B cell (primary cell): ENCODE results near the gene SPIRE1. TPM values are rescaled to one million over a fixed set of nuclear protein-coding genes. Genes with fewer than 3 reads are reported as not detected.

ENCODE experiments used
- ATAC-seq: fragments of 200-7000 bp; cut with Tn5 transposase; one replicate; pipeline ENCODE4 v1.10.0; 2021; ENCODE audit warnings: low read depth, mild to moderate bottlenecking, moderate number of reproducible peaks, moderate library complexity
- CTCF ChIA-PET: fragments of 350-600 bp; sonication (Branson Sonifier 250); formaldehyde crosslinking; loops from one replicate; lab custom pipeline; 2021; ENCODE audit warnings: antibody characterized with exemption, inconsistent platforms; lab: Charles Lee
- POLR2A ChIA-PET: fragments of 350-600 bp; sonication (Branson Sonifier 250); formaldehyde crosslinking; loops from one replicate; lab custom pipeline; 2021; ENCODE audit warnings: antibody characterized with exemption; lab: Charles Lee
- DNase-seq: peaks from one replicate; pipeline ENCODE4 v3.0.0; 2013
- H2AFZ ChIP-seq: 2 replicates; pipeline ENCODE4 v1.6.1; 2012; ENCODE audit warnings: mild to moderate bottlenecking, low read depth, low read length; ENCODE audit not compliant: insufficient read depth, poor library complexity, severe bottlenecking
- H3K27ac ChIP-seq, 2 donors: 1 replicate in 1 of 2; 2 replicates in 1 of 2; pipeline ENCODE4 v1.5.1; 2012 to 2013; ENCODE audit warnings: low read length in 2 of 2, mild to moderate bottlenecking in 2 of 2, moderate library complexity in 1 of 2
- H3K27me3 ChIP-seq, 4 experiments: fragments of 200-600 bp in 1 of 4; sonication (generic) in 1 of 4; replicated peaks in 1 of 4; 1 replicate in 2 of 4; 2 replicates in 2 of 4; pipeline versions ENCODE4 v1.6.1 to v1.7.0; 2013 to 2016; ENCODE audit warnings: low read length in 3 of 4, mild to moderate bottlenecking in 2 of 4, mixed read lengths in 1 of 4, moderate library complexity in 1 of 4; ENCODE audit not compliant: insufficient read depth in 4 of 4, control insufficient read depth in 3 of 4; ENCODE audit errors: control extremely low read depth in 1 of 4
- H3K36me3 ChIP-seq, 2 experiments: replicated peaks in 1 of 2; 1 replicate in 1 of 2; 2 replicates in 1 of 2; pipeline versions ENCODE4 v1.6.1 to v1.7.1; 2013; ENCODE audit warnings: low read length in 1 of 2; ENCODE audit not compliant: insufficient read depth in 2 of 2, control insufficient read depth in 1 of 2; ENCODE audit errors: control extremely low read depth in 1 of 2, extremely low read depth in 1 of 2
- H3K4me1 ChIP-seq, 2 donors: fragments of 200-600 bp in 1 of 2; sonication (generic) in 1 of 2; 1 replicate in 1 of 2; 2 replicates in 1 of 2; pipeline versions ENCODE4 v1.5.1 to v1.6.1; 2013 to 2017; ENCODE audit warnings: low read length in 2 of 2; ENCODE audit not compliant: control insufficient read depth in 2 of 2, insufficient read depth in 2 of 2
- H3K4me2 ChIP-seq: replicated peaks from 2 replicates; pipeline ENCODE3; 2012; ENCODE audit warnings: mild to moderate bottlenecking, low read depth, low read length; ENCODE audit not compliant: poor library complexity, severe bottlenecking
- H3K4me3 ChIP-seq, 5 experiments: fragments of 200-600 bp in 1 of 5; sonication (generic) in 1 of 5; 1 replicate in 3 of 5; 2 replicates in 2 of 5; pipeline versions ENCODE4 v1.5.1 to v1.7.0; 2011 to 2016; ENCODE audit warnings: low read length in 4 of 5, mild to moderate bottlenecking in 4 of 5, low read depth in 2 of 5, control low read depth in 1 of 5, moderate library complexity in 1 of 5; ENCODE audit not compliant: insufficient read depth in 1 of 5; ENCODE audit errors: control extremely low read depth in 1 of 5, extremely low read depth in 1 of 5
- H3K79me2 ChIP-seq: fragments of 200-600 bp; sonication (generic); one replicate; pipeline ENCODE4 v1.6.0; 2016; ENCODE audit warnings: low read length; ENCODE audit not compliant: control insufficient read depth, insufficient read depth
- H3K9ac ChIP-seq: fragments of 200-600 bp; sonication (generic); 2 replicates; pipeline ENCODE4 v1.6.1; 2017; ENCODE audit warnings: mild to moderate bottlenecking, low read length, moderate library complexity
- H3K9me3 ChIP-seq, 3 donors: one replicate each; pipeline versions ENCODE4 v1.6.1 to v1.7.1; 2013; ENCODE audit warnings: low read length in 2 of 3; ENCODE audit not compliant: control insufficient read depth in 2 of 3, insufficient read depth in 1 of 3; ENCODE audit errors: control extremely low read depth in 1 of 3
- H4K20me1 ChIP-seq: 2 replicates; pipeline ENCODE4 v1.6.0; 2012; ENCODE audit warnings: mild to moderate bottlenecking, low read length; ENCODE audit not compliant: insufficient read depth, control insufficient read depth, poor library complexity, severe bottlenecking
- H3K27ac Mint-ChIP-seq: one replicate; pipeline ENCODE4 v1.8.0; 2021; ENCODE audit warnings: mixed read lengths
- H3K27me3 Mint-ChIP-seq: one replicate; pipeline ENCODE4 v1.8.0; 2021; ENCODE audit warnings: mixed read lengths
- H3K4me1 Mint-ChIP-seq: one replicate; pipeline ENCODE4 v1.8.0; 2021; ENCODE audit warnings: mixed read lengths
- H3K4me3 Mint-ChIP-seq: one replicate; pipeline ENCODE4 v1.8.0; 2021; ENCODE audit warnings: mixed read lengths
- H3K9me3 Mint-ChIP-seq: one replicate; pipeline ENCODE4 v1.8.0; 2022; ENCODE audit warnings: mixed read lengths; ENCODE audit not compliant: insufficient read depth
- EZH2 ChIP-seq: IDR thresholded peaks from 2 replicates; pipeline ENCODE4 v1.6.1; 2012; ENCODE audit warnings: borderline replicate concordance, low read depth, mild to moderate bottlenecking, moderate library complexity, low read length; ENCODE audit not compliant: insufficient read depth, poor library complexity, severe bottlenecking
- WGBS: methylation state at CpG from one replicate; pipeline ENCODE4 v1.1.5; 2013; ENCODE audit warnings: missing lambda C conversion rate; ENCODE audit not compliant: insufficient coverage; 5-methylcytosine and 5-hydroxymethylcytosine counted together
- intact Hi-C: fragments of 100-400 bp; cut with micrococcal nuclease; formaldehyde crosslinking; loops from one replicate; pipeline ENCODE4 v1.10.0; 2022
- polyA plus RNA-seq: library from polyadenylated mRNA; depleted of rRNA; stranded (reverse); fragments of >200 nt; gene quantifications from 2 replicates; pipeline ENCODE4 v1.2.3, GENCODE V29; 2012
- total RNA-seq, 2 donors: library from RNA; stranded (reverse); fragments of 120-200 nt in 1 of 2; gene quantifications; 1 replicate in 1 of 2; 2 replicates in 1 of 2; pipeline versions ENCODE4 v1.2.3 to v1.2.4, GENCODE V29; 2013 to 2022
- TF ChIP-seq, protein P1 (sequence below): fragments of 200-600 bp; IDR thresholded peaks from one replicate; pipeline ENCODE4 v1.8.0; 2022; ENCODE audit warnings: antibody characterized with exemption, mild to moderate bottlenecking

SPIRE1 gene
- total and polyA plus RNA-seq, 2 donors (not counting 1 experiment from before 2014, with no cell fraction given), result 0.22 to 4.0 TPM

DNA sequence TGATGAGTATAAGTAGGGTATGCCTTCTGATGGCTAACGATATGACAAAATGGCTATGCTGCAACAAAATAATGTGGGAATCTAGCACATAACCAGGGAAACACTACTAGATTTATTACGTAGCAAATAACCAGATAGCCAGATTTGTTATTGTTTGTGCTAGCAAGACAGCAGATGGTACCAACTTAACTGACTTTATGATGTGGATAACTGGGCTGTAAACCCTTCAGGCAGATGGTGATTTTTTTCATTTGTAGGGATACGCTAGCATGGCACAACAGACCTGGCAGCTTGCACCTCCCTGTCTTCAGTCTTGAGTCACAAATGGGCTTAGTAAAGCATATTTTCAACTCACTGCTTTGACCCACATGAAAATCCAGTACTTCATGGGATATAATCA is 201.5 kb downstream of the SPIRE1 start:
- Mint-ChIP-seq H3K4me1 (no peaks in the 10 kb centered on the region), H3K9me3 (no peaks in the 10 kb centered on the region), H3K27ac (no peak overlapping the region), H3K27me3 (no peaks in the 10 kb centered on the region), H3K4me3 (no peak overlapping the region)
- ChIA-PET POLR2A (no interaction called here), CTCF (no interaction called here)
- no peak overlapping the region for H3K4me2 ChIP-seq
- H4K20me1 ChIP-seq, result no peaks in the 10 kb centered on the region
- H3K4me1 ChIP-seq, result no peaks in the 10 kb centered on the region
- H3K9ac ChIP-seq, result no peak overlapping the region
- peaks cover 0 to 2% (median 0%) of the 10 kb centered on the region in 4 experiments for H3K27me3 ChIP-seq
- H3K9me3 ChIP-seq, result no peaks in the 10 kb centered on the region
- WGBS, result 100% methylated on average over 1 of the region's 3 CpGs
- TF ChIP-seq, protein P1, sequence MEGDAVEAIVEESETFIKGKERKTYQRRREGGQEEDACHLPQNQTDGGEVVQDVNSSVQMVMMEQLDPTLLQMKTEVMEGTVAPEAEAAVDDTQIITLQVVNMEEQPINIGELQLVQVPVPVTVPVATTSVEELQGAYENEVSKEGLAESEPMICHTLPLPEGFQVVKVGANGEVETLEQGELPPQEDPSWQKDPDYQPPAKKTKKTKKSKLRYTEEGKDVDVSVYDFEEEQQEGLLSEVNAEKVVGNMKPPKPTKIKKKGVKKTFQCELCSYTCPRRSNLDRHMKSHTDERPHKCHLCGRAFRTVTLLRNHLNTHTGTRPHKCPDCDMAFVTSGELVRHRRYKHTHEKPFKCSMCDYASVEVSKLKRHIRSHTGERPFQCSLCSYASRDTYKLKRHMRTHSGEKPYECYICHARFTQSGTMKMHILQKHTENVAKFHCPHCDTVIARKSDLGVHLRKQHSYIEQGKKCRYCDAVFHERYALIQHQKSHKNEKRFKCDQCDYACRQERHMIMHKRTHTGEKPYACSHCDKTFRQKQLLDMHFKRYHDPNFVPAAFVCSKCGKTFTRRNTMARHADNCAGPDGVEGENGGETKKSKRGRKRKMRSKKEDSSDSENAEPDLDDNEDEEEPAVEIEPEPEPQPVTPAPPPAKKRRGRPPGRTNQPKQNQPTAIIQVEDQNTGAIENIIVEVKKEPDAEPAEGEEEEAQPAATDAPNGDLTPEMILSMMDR, result no peak
- TF ChIP-seq EZH2, result no peak
- no peaks in the 10 kb centered on the region for H3K36me3 ChIP-seq
- H3K79me2 ChIP-seq, result no peaks in the 10 kb centered on the region
- no peak overlapping the region for H3K27ac ChIP-seq
- ATAC-seq, result no peak
- no peak for DNase-seq
- H2AFZ ChIP-seq, result no peak overlapping the region
- H3K4me3 ChIP-seq, result no peak overlapping the region
- intact Hi-C loops, result no loop called here

DNA sequence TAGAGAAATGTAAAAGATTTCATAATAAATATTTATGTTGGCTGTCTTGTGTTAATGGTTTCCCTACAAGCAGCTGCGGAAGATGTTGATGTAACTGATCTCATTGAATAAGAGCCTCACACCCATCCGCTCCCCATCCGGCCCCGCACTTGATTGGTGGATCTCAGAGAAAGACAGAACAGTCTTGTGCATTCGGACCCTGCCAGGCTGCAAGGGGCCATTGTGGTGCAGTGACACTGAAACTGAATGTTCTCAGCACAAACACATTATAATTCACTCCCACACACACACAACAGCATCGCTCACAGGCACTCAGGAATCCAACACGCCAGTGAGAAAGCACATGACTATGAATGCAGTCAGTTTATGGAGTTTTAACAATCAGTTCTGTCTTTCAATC is 202.4 kb downstream of the SPIRE1 start:
- Histone ChIP-seq H3K27ac (no peak overlapping the region), H3K79me2 (no peaks in the 10 kb centered on the region), H3K36me3 (no peaks in the 10 kb centered on the region), H3K4me2 (no peak overlapping the region), H3K9me3 (no peaks in the 10 kb centered on the region), H3K4me3 (no peak overlapping the region), H3K4me1 (no peaks in the 10 kb centered on the region), H3K9ac (no peak overlapping the region), H4K20me1 (no peaks in the 10 kb centered on the region), H3K27me3 (peaks cover 0 to 2% (median 0%) of the 10 kb centered on the region in 4 experiments), H2AFZ (no peak overlapping the region)
- Mint-ChIP-seq H3K4me3 (no peak overlapping the region), H3K27ac (no peak overlapping the region), H3K9me3 (no peaks in the 10 kb centered on the region), H3K27me3 (no peaks in the 10 kb centered on the region), H3K4me1 (no peaks in the 10 kb centered on the region)
- ChIA-PET POLR2A (no interaction called here), CTCF (no interaction called here)
- TF ChIP-seq, protein P1, result no peak
- no peak for TF ChIP-seq EZH2
- WGBS, result 93% methylated on average over 6 of the region's 7 CpGs
- no peak for ATAC-seq
- DNase-seq, result no peak
- intact Hi-C loops, result no loop called here
